OCI-LY3 (cell line): ENCODE results near the gene KRTAP29-1.

Experiments
- H2AFZ ChIP-seq: fragments of 200-600, 300-600 bp; shearing (Covaris generic); 2 replicates; pipeline ENCODE4 v1.6.0; 2014; ENCODE audit warnings: antibody characterized with exemption, low read depth, low read length
- H3K27ac ChIP-seq: fragments of 200-600, 300-600 bp; sonication (generic); 2 replicates; pipeline ENCODE4 v1.5.1; 2014; ENCODE audit warnings: mild to moderate bottlenecking, low read length, moderate library complexity, mixed read lengths
- H3K27me3 ChIP-seq: fragments of 200-600, 300-600 bp; sonication (generic); 2 replicates; pipeline ENCODE4 v1.6.1; 2014; ENCODE audit warnings: low read depth, low read length, mixed read lengths
- H3K36me3 ChIP-seq: fragments of 200-600, 300-600 bp; sonication (generic); replicated peaks from 2 replicates; pipeline ENCODE3; 2014; ENCODE audit warnings: low read depth, low read length, mixed read lengths
- H3K4me1 ChIP-seq: fragments of 300-600, 200-600 bp; sonication (generic); 2 replicates; pipeline ENCODE4 v1.6.1; 2014; ENCODE audit warnings: low read length, mixed read lengths
- H3K4me2 ChIP-seq: fragments of 200-600, 300-600 bp; sonication (generic); 2 replicates; pipeline ENCODE4 v1.6.1; 2014; ENCODE audit warnings: low read length, mixed read lengths
- H3K4me3 ChIP-seq: fragments of 300-600, 200-600 bp; sonication (generic); 2 replicates; pipeline ENCODE4 v1.5.1; 2014; ENCODE audit warnings: antibody characterized with exemption, mild to moderate bottlenecking, low read length, moderate library complexity
- H3K79me2 ChIP-seq: fragments of 300-600, 200-600 bp; shearing (Covaris generic); 2 replicates; pipeline ENCODE4 v1.6.1; 2014; ENCODE audit warnings: mild to moderate bottlenecking, low read length, mixed read lengths
- H3K9ac ChIP-seq: fragments of 300-600, 200-600 bp; shearing (Covaris generic); 2 replicates; pipeline ENCODE4 v1.6.0; 2014; ENCODE audit warnings: mild to moderate bottlenecking, low read length, moderate library complexity
- H3K9me3 ChIP-seq: fragments of 200-600, 300-600 bp; shearing (Covaris generic); 2 replicates; pipeline ENCODE4 v1.6.1; 2014; ENCODE audit warnings: low read length, mixed read lengths; ENCODE audit not compliant: insufficient read depth
- H4K20me1 ChIP-seq: fragments of 200-600, 300-600 bp; sonication (generic); 2 replicates; pipeline ENCODE4 v1.6.1; 2016; ENCODE audit warnings: low read length, mixed read lengths; ENCODE audit not compliant: insufficient read depth
- CTCF ChIP-seq: fragments of 200-600, 300-600 bp; sonication (generic); IDR thresholded peaks from 2 replicates; pipeline ENCODE4 v1.5.1; 2014; ENCODE audit warnings: antibody characterized with exemption, low read length, low read depth
- EZH2phosphoT487 ChIP-seq: fragments of 200-600 bp; shearing (Covaris generic); IDR thresholded peaks from 2 replicates; pipeline ENCODE4 v1.6.1; 2018; ENCODE audit warnings: antibody characterized with exemption, mixed run types, low read depth

The KRTAP29-1 gene

GRCh38 chr17:41254861-41255260 is 47.8 kb downstream of the KRTAP29-1 start:
- H2AFZ ChIP-seq, result no peak overlapping the region
- no peak overlapping the region for H3K4me3 ChIP-seq
- H3K79me2 ChIP-seq, result no peaks in the 10 kb centered on the region
- H3K36me3 ChIP-seq, result no peaks in the 10 kb centered on the region
- H3K9ac ChIP-seq, result no peak overlapping the region
- H3K9me3 ChIP-seq, result no peaks in the 10 kb centered on the region
- no peaks in the 10 kb centered on the region for H4K20me1 ChIP-seq
- peaks cover 48% of the 10 kb centered on the region for H3K27me3 ChIP-seq
- H3K4me2 ChIP-seq, result no peak overlapping the region
- TF ChIP-seq CTCF (no peak), EZH2phosphoT487 (no peak)
- no peak overlapping the region for H3K27ac ChIP-seq
- H3K4me1 ChIP-seq, result no peaks in the 10 kb centered on the region
